Peyer's patch (tissue), 4 donors: ENCODE data around the gene PAQR3.

Experiments
- POLR2A ChIP-seq, 2 donors: fragments of 450-650 bp; IDR thresholded peaks; one replicate each; pipeline ENCODE4 v1.5.1; 2017; ENCODE audit warnings: antibody characterized with exemption in 2 of 2, mild to moderate bottlenecking in 2 of 2, moderate library complexity in 2 of 2
- TF ChIP-seq, protein P1 (sequence below), 6 experiments: fragments of 450-650 bp in 4 of 6; fragments of 200-600 bp in 2 of 6; sonication (generic) in 1 of 6; IDR thresholded peaks; one replicate each; pipeline ENCODE4 v1.5.1; 2017 to 2019; ENCODE audit warnings: antibody characterized with exemption in 6 of 6, mild to moderate bottlenecking in 3 of 6, moderate library complexity in 1 of 6

DNA sequence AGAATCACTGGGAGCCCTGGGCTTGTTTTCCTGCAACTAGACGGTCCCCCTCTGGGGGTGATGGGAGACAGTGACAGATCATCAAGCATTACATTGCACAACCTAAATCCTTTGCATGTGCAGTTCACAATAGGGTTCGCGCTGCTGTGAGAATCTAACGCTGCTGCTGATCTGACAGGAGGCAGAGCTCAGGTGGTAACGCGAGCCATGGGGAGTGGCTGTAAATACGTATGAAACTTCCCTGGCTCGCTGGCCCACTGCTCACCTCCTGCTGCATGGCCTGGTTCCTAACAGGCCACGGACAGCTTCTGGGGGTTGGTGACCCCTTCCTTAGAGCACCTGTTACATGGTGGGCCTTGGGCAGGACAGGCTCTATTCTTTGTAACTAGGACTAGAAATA is 10.4 kb downstream of the PAQR3 start:
- TF ChIP-seq, protein P1, sequence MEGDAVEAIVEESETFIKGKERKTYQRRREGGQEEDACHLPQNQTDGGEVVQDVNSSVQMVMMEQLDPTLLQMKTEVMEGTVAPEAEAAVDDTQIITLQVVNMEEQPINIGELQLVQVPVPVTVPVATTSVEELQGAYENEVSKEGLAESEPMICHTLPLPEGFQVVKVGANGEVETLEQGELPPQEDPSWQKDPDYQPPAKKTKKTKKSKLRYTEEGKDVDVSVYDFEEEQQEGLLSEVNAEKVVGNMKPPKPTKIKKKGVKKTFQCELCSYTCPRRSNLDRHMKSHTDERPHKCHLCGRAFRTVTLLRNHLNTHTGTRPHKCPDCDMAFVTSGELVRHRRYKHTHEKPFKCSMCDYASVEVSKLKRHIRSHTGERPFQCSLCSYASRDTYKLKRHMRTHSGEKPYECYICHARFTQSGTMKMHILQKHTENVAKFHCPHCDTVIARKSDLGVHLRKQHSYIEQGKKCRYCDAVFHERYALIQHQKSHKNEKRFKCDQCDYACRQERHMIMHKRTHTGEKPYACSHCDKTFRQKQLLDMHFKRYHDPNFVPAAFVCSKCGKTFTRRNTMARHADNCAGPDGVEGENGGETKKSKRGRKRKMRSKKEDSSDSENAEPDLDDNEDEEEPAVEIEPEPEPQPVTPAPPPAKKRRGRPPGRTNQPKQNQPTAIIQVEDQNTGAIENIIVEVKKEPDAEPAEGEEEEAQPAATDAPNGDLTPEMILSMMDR (IDR thresholded peaks at IDR 0.05) = no peak
- no peak for TF ChIP-seq POLR2A (IDR thresholded peaks at IDR 0.05)
